HepG2 (cell line): Measurements from ENCODE around the gene HOXA7. TPM values are rescaled to one million over a fixed set of nuclear protein-coding genes. Genes with fewer than 3 reads are reported as not detected.

Source experiments
- CBX2 ChIP-seq, 2 experiments: fragments of 200-600 bp in 1 of 2; sonication (generic); formaldehyde crosslinking in 1 of 2; IDR thresholded peaks; 2 replicates each; pipeline versions ENCODE4 v1.7.0 to v1.8.1; 2018 to 2022; ENCODE audit warnings: low read depth in 2 of 2, low read length in 1 of 2, mild to moderate bottlenecking in 1 of 2, missing genetic modification reagents in 1 of 2
- CENPT ChIP-seq: sonication (generic); formaldehyde crosslinking; IDR thresholded peaks from 2 replicates; pipeline ENCODE4 v1.8.0; 2022; ENCODE audit warnings: low read depth, mild to moderate bottlenecking, moderate library complexity, missing genetic modification reagents
- MATR3 ChIP-seq: sonication (generic); formaldehyde crosslinking; IDR thresholded peaks from 2 replicates; pipeline ENCODE4 v1.4.0; 2020; ENCODE audit warnings: missing genetic modification reagents
- NFKBIZ ChIP-seq: IDR thresholded peaks from 2 replicates; pipeline ENCODE4 v1.6.1; 2018; ENCODE audit warnings: missing genetic modification reagents, missing compliant biosample characterization
- RFX5 ChIP-seq: IDR thresholded peaks from 2 replicates; pipeline ENCODE4 v1.6.1; 2011; ENCODE audit warnings: low read depth, low read length, improper control_type of control experiment
- SP1 ChIP-seq, 2 experiments: fragments of 450-650 bp in 1 of 2; sonication (generic) in 1 of 2; formaldehyde crosslinking in 1 of 2; IDR thresholded peaks; 2 replicates each; pipeline versions ENCODE4 v1.4.0 to v1.6.1; 2016 to 2020; ENCODE audit warnings: missing genetic modification reagents in 1 of 2
- TBP ChIP-seq: sonication (generic); formaldehyde crosslinking; IDR thresholded peaks from 2 replicates; pipeline ENCODE4 v1.5.0; 2020; ENCODE audit warnings: missing genetic modification reagents
- ZMYM3 ChIP-seq: sonication (generic); formaldehyde crosslinking; IDR thresholded peaks from 2 replicates; pipeline ENCODE4 v1.5.1; 2020; ENCODE audit warnings: mild to moderate bottlenecking, missing genetic modification reagents
- ZNF598 ChIP-seq: sonication (generic); formaldehyde crosslinking; IDR thresholded peaks from 2 replicates; pipeline ENCODE4 v1.5.1; 2020; ENCODE audit warnings: mild to moderate bottlenecking, missing genetic modification reagents, borderline replicate concordance
- ZSCAN30 ChIP-seq: sonication (generic); formaldehyde crosslinking; IDR thresholded peaks from 2 replicates; pipeline ENCODE4 v1.5.0; 2020; ENCODE audit warnings: mild to moderate bottlenecking, missing genetic modification reagents
- polyA plus RNA-seq, 8 experiments: library from polyadenylated mRNA; depleted of rRNA in 3 of 8; stranded (reverse) in 7 of 8; unstranded in 1 of 8; fragments of >200 nt; fragmentation: Illumina TruSeq in 4 of 8; extraction: Trizol in 4 of 8; gene quantifications; 2 replicates each; pipeline versions ENCODE4 v1.2.1 to v1.2.3, GENCODE V29; 2011 to 2016; ENCODE audit warnings: low read depth in 4 of 8, missing spikeins in 1 of 8, mixed read lengths in 1 of 8; ENCODE audit not compliant: insufficient read depth in 1 of 8
- total RNA-seq, 5 experiments: library from RNA; depleted of rRNA; stranded (reverse); fragments of >200 nt; fragmentation: Illumina TruSeq; extraction: Trizol; gene quantifications; 2 replicates each; pipeline ENCODE4 v1.2.3, GENCODE V29; 2016; ENCODE audit warnings: low read depth in 1 of 5
- TF ChIP-seq, protein P1 (sequence below): sonication (generic); formaldehyde crosslinking; IDR thresholded peaks from 2 replicates; pipeline ENCODE4 v1.4.0; 2020; ENCODE audit warnings: mild to moderate bottlenecking, missing genetic modification reagents
- TF ChIP-seq, protein P2 (sequence below): sonication (generic); formaldehyde crosslinking; IDR thresholded peaks from 2 replicates; pipeline ENCODE4 v1.5.0; 2020; ENCODE audit warnings: missing genetic modification reagents, mild to moderate bottlenecking, borderline replicate concordance
- TF ChIP-seq, protein P3 (sequence below): sonication (generic); formaldehyde crosslinking; IDR thresholded peaks from 2 replicates; pipeline ENCODE4 v1.4.0; 2020; ENCODE audit warnings: mild to moderate bottlenecking, low read depth, missing genetic modification reagents
- TF ChIP-seq, protein P4 (sequence below), 2 experiments: sonication (generic) in 1 of 2; formaldehyde crosslinking in 1 of 2; IDR thresholded peaks; 2 replicates each; pipeline versions ENCODE4 v1.6.1 to v1.9.0; 2014 to 2022; ENCODE audit warnings: antibody characterized with exemption in 1 of 2, borderline replicate concordance in 1 of 2, inconsistent platforms in 1 of 2, low read depth in 1 of 2, missing genetic modification reagents in 1 of 2

Gene HOXA7
- total and polyA plus RNA-seq, 2 of the 13 experiments (the other 11 are each of a cell fraction or from before 2014, with no cell fraction given) = 0.05 TPM; not detected in 1

DNA sequence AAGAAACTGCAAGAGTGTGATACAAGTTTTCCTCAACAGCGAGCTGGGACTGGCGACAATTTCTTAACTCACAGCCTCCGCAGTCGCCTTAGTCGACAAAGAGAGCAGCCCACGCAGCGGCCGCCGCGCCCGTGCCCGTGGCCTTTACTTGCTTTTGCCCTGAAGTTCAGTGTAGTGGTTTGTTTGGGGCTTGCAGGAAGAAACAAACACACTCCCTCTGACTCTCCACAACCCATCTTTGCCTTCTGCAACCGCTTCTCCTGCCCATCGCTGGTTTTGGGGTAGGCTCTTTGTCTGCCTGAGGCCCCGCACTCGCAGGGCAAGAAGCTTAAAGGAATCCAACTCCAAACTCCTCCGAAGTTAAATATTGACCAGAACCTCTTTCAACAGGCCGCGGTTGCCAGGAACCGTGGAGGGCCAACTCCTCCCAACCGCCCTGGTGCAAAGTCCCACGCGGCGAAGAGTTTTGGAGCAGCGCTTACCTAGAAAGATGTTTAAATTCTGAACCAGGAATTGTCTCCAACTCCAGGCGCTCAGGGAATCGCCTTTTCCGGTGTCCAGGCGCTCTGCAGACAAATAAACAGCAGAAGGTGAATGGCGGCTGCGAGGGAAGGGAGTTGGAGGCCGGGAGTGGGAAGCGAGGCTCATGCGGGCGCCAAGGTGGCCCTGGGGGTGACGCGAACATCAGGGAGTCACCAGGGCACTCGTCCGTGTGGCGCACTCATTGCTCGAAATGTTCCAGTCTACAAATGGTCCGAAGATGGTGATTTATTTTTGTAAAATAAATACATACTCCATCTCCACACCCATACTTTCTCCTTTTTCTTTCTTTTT, 34.2 kb downstream of the HOXA7 start (continued):
- TF ChIP-seq, protein P1, sequence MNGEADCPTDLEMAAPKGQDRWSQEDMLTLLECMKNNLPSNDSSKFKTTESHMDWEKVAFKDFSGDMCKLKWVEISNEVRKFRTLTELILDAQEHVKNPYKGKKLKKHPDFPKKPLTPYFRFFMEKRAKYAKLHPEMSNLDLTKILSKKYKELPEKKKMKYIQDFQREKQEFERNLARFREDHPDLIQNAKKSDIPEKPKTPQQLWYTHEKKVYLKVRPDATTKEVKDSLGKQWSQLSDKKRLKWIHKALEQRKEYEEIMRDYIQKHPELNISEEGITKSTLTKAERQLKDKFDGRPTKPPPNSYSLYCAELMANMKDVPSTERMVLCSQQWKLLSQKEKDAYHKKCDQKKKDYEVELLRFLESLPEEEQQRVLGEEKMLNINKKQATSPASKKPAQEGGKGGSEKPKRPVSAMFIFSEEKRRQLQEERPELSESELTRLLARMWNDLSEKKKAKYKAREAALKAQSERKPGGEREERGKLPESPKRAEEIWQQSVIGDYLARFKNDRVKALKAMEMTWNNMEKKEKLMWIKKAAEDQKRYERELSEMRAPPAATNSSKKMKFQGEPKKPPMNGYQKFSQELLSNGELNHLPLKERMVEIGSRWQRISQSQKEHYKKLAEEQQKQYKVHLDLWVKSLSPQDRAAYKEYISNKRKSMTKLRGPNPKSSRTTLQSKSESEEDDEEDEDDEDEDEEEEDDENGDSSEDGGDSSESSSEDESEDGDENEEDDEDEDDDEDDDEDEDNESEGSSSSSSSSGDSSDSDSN (CRISPR knock-in tag) = no peak; the same call in 1 of the 2 replicates
- TF ChIP-seq MATR3 (CRISPR knock-in tag) (no peak), ZSCAN30 (CRISPR knock-in tag) (no peak), NFKBIZ (CRISPR knock-in tag) (no peak), SP1 (IDR thresholded peaks at IDR 0.05) (no peak), SP1 (CRISPR knock-in tag; IDR thresholded peaks at IDR 0.05) (no peak), RFX5 (no peak), TBP (CRISPR knock-in tag) (no peak), CBX2 (IDR thresholded peaks at IDR 0.05; ENCODE audit: low read depth, low read length) (no peak), CBX2 (CRISPR knock-in tag; IDR thresholded peaks at IDR 0.05; ENCODE audit: low read depth) (no peak), CENPT (CRISPR knock-in tag) (no peak), ZNF598 (no peak), ZMYM3 (CRISPR knock-in tag) (no peak)
- TF ChIP-seq, protein P2, sequence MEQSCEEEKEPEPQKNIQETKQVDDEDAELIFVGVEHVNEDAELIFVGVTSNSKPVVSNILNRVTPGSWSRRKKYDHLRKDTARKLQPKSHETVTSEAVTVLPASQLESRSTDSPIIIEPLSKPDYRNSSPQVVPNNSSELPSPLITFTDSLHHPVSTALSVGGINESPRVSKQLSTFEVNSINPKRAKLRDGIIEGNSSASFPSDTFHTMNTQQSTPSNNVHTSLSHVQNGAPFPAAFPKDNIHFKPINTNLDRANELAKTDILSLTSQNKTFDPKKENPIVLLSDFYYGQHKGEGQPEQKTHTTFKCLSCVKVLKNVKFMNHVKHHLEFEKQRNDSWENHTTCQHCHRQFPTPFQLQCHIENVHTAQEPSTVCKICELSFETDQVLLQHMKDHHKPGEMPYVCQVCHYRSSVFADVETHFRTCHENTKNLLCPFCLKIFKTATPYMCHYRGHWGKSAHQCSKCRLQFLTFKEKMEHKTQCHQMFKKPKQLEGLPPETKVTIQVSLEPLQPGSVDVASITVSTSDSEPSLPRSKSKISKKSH = no peak
- TF ChIP-seq, protein P3, sequence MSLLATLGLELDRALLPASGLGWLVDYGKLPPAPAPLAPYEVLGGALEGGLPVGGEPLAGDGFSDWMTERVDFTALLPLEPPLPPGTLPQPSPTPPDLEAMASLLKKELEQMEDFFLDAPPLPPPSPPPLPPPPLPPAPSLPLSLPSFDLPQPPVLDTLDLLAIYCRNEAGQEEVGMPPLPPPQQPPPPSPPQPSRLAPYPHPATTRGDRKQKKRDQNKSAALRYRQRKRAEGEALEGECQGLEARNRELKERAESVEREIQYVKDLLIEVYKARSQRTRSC (CRISPR knock-in tag) = no peak
- TF ChIP-seq, protein P4, sequence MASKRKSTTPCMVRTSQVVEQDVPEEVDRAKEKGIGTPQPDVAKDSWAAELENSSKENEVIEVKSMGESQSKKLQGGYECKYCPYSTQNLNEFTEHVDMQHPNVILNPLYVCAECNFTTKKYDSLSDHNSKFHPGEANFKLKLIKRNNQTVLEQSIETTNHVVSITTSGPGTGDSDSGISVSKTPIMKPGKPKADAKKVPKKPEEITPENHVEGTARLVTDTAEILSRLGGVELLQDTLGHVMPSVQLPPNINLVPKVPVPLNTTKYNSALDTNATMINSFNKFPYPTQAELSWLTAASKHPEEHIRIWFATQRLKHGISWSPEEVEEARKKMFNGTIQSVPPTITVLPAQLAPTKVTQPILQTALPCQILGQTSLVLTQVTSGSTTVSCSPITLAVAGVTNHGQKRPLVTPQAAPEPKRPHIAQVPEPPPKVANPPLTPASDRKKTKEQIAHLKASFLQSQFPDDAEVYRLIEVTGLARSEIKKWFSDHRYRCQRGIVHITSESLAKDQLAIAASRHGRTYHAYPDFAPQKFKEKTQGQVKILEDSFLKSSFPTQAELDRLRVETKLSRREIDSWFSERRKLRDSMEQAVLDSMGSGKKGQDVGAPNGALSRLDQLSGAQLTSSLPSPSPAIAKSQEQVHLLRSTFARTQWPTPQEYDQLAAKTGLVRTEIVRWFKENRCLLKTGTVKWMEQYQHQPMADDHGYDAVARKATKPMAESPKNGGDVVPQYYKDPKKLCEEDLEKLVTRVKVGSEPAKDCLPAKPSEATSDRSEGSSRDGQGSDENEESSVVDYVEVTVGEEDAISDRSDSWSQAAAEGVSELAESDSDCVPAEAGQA (IDR thresholded peaks at IDR 0.05; ENCODE audit: low read depth) = no peak; the same call in 1 of the 2 replicates
- TF ChIP-seq, protein P4 (CRISPR knock-in tag; IDR thresholded peaks at IDR 0.05; ENCODE audit: borderline replicate concordance) = no peak
